HepG2 (cell line): Measurements from ENCODE around the gene TEX14. TPM values are rescaled to one million over a fixed set of nuclear protein-coding genes. Genes with fewer than 3 reads are reported as not detected.

Experiments
- CEBPB ChIP-seq: IDR thresholded peaks from 2 replicates; pipeline ENCODE4 v1.6.1; 2011; ENCODE audit warnings: low read depth, low read length, improper control_type of control experiment, borderline replicate concordance
- CHCHD3 ChIP-seq: sonication (generic); formaldehyde crosslinking; IDR thresholded peaks from 2 replicates; pipeline ENCODE4 v1.8.0; 2022; ENCODE audit warnings: mild to moderate bottlenecking, missing genetic modification reagents, moderate library complexity
- HNRNPUL1 ChIP-seq: fragments of 200-400 bp; formaldehyde crosslinking; IDR thresholded peaks from 2 replicates; pipeline ENCODE4 v1.6.1; 2017; ENCODE audit warnings: low read depth, mild to moderate bottlenecking, low read length, moderate library complexity
- ISL2 ChIP-seq: sonication (generic); formaldehyde crosslinking; IDR thresholded peaks from 2 replicates; pipeline ENCODE4 v1.5.0; 2020; ENCODE audit warnings: missing genetic modification reagents
- MAFK ChIP-seq, 2 experiments: IDR thresholded peaks in 1 of 2; conservative IDR thresholded peaks in 1 of 2; 2 replicates each; pipeline ENCODE4 v1.6.1; 2011; ENCODE audit warnings: improper control_type of control experiment in 2 of 2, low read length in 2 of 2
- PLRG1 ChIP-seq: fragments of 450-650 bp; conservative IDR thresholded peaks from 2 replicates; pipeline ENCODE4 v1.6.1; 2016
- SALL1 ChIP-seq: sonication (generic); formaldehyde crosslinking; IDR thresholded peaks from 2 replicates; pipeline ENCODE4 v1.8.0; 2022; ENCODE audit warnings: mild to moderate bottlenecking, missing genetic modification reagents
- SAP130 ChIP-seq: IDR thresholded peaks from 2 replicates; pipeline ENCODE4 v1.6.1; 2016; ENCODE audit warnings: low read depth
- SP5 ChIP-seq: IDR thresholded peaks from 2 replicates; pipeline ENCODE4 v1.6.1; 2016; ENCODE audit warnings: low read depth, borderline replicate concordance
- XRCC5 ChIP-seq: fragments of 200-400 bp; formaldehyde crosslinking; optimal IDR thresholded peaks from 2 replicates; pipeline ENCODE3; 2017; ENCODE audit warnings: mild to moderate bottlenecking, low read length
- ZNF3 ChIP-seq: IDR thresholded peaks from 2 replicates; pipeline ENCODE4 v1.7.0; 2017; ENCODE audit warnings: inconsistent platforms
- ZNF772 ChIP-seq: sonication (generic); formaldehyde crosslinking; IDR thresholded peaks from 2 replicates; pipeline ENCODE4 v1.5.0; 2020; ENCODE audit warnings: mild to moderate bottlenecking, missing genetic modification reagents
- ZZZ3 ChIP-seq: sonication (generic); formaldehyde crosslinking; IDR thresholded peaks from 2 replicates; pipeline ENCODE4 v1.4.0; 2020; ENCODE audit warnings: missing genetic modification reagents, mild to moderate bottlenecking, borderline replicate concordance
- polyA plus RNA-seq, 8 experiments: library from polyadenylated mRNA; depleted of rRNA in 3 of 8; stranded (reverse) in 7 of 8; unstranded in 1 of 8; fragments of >200 nt; fragmentation: Illumina TruSeq in 4 of 8; extraction: Trizol in 4 of 8; gene quantifications; 2 replicates each; pipeline versions ENCODE4 v1.2.1 to v1.2.3, GENCODE V29; 2011 to 2016; ENCODE audit warnings: low read depth in 4 of 8, missing spikeins in 1 of 8, mixed read lengths in 1 of 8; ENCODE audit not compliant: insufficient read depth in 1 of 8
- total RNA-seq, 5 experiments: library from RNA; depleted of rRNA; stranded (reverse); fragments of >200 nt; fragmentation: Illumina TruSeq; extraction: Trizol; gene quantifications; 2 replicates each; pipeline ENCODE4 v1.2.3, GENCODE V29; 2016; ENCODE audit warnings: low read depth in 1 of 5
- TF ChIP-seq, protein P1 (sequence below): sonication (generic); formaldehyde crosslinking; IDR thresholded peaks from 2 replicates; pipeline ENCODE4 v1.4.0; 2020; ENCODE audit warnings: missing genetic modification reagents
- TF ChIP-seq, protein P2 (sequence below), 2 experiments: sonication (generic) in 1 of 2; formaldehyde crosslinking in 1 of 2; IDR thresholded peaks; 2 replicates each; pipeline versions ENCODE4 v1.4.0 to v1.6.1; 2016 to 2020; ENCODE audit warnings: borderline replicate concordance in 1 of 2, low read depth in 1 of 2, mild to moderate bottlenecking in 1 of 2, missing genetic modification reagents in 1 of 2
- TF ChIP-seq, protein P3 (sequence below): fragments of 450-650 bp; IDR thresholded peaks from 2 replicates; pipeline ENCODE4 v1.6.1; 2017; ENCODE audit warnings: mild to moderate bottlenecking
- TF ChIP-seq, protein P4 (sequence below): sonication (generic); formaldehyde crosslinking; IDR thresholded peaks from 2 replicates; pipeline ENCODE4 v1.4.0; 2020; ENCODE audit warnings: mild to moderate bottlenecking, missing genetic modification reagents
- TF ChIP-seq, protein P5 (sequence below): sonication (generic); formaldehyde crosslinking; IDR thresholded peaks from 2 replicates; pipeline ENCODE4 v1.4.0; 2020; ENCODE audit warnings: missing genetic modification reagents

Gene TEX14
- total and polyA plus RNA-seq, 2 of the 13 experiments (the other 11 are each of a cell fraction or from before 2014, with no cell fraction given) = 0.04 to 0.07 TPM

DNA sequence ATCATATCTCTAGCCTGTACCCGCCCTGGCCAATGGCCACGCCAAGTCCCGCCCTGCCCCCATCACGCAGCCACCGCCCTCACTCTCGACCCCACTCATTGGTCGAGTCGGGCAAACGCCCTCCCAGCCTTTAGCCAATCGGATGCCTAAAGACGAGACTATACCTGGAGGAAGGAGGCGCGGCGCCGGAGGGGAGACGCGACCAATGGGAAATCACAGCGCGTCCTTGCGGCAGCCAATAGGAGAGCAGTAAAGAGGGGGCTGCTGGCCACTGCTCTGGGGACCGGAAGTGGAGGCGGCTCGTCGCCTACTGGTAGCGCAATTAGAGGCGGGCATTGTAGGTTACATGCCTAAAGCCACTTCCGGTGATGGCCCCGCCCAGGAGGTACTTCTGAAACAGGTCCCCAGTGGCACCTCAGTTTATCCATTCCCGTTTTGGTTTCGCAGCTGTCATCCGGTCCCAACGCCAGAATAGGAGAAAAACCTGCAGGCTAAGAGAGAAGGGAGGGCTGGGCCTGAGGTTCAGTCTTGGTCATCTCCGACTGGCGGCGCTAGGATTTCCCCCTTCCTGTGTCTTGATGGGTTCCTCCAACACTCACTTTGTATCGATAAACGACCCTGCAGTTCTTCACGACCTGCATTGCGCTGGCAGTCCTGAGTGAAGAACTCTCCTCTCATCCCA is 173.8 kb downstream of the TEX14 start (continued):
- TF ChIP-seq SP5 = peak; percentile 40; the same call in 1 of the 2 replicates
- TF ChIP-seq CEBPB = peak; percentile 65; the same call in 1 of the 2 replicates
- TF ChIP-seq PLRG1 = no peak
- 0 out of 2 replicates have a peak, but pooled peaks have one; percentile 1 for TF ChIP-seq ISL2 (CRISPR knock-in tag)
- no peak; the same call in 1 of the 2 replicates for TF ChIP-seq SALL1 (CRISPR knock-in tag)
- TF ChIP-seq, protein P1, sequence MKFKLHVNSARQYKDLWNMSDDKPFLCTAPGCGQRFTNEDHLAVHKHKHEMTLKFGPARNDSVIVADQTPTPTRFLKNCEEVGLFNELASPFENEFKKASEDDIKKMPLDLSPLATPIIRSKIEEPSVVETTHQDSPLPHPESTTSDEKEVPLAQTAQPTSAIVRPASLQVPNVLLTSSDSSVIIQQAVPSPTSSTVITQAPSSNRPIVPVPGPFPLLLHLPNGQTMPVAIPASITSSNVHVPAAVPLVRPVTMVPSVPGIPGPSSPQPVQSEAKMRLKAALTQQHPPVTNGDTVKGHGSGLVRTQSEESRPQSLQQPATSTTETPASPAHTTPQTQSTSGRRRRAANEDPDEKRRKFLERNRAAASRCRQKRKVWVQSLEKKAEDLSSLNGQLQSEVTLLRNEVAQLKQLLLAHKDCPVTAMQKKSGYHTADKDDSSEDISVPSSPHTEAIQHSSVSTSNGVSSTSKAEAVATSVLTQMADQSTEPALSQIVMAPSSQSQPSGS (CRISPR knock-in tag) = peak; percentile 20; the same call in 1 of the 2 replicates
- TF ChIP-seq ZZZ3 (CRISPR knock-in tag) = 0 out of 2 replicates have a peak, but pooled peaks have one; percentile 17
- TF ChIP-seq XRCC5 = peak; percentile 74
- TF ChIP-seq HNRNPUL1 = no peak
- TF ChIP-seq, protein P2, sequence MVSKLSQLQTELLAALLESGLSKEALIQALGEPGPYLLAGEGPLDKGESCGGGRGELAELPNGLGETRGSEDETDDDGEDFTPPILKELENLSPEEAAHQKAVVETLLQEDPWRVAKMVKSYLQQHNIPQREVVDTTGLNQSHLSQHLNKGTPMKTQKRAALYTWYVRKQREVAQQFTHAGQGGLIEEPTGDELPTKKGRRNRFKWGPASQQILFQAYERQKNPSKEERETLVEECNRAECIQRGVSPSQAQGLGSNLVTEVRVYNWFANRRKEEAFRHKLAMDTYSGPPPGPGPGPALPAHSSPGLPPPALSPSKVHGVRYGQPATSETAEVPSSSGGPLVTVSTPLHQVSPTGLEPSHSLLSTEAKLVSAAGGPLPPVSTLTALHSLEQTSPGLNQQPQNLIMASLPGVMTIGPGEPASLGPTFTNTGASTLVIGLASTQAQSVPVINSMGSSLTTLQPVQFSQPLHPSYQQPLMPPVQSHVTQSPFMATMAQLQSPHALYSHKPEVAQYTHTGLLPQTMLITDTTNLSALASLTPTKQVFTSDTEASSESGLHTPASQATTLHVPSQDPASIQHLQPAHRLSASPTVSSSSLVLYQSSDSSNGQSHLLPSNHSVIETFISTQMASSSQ (IDR thresholded peaks at IDR 0.05; ENCODE audit: low read depth) = 0 out of 2 replicates have a peak, but pooled peaks have one; percentile 37
- TF ChIP-seq, protein P2 (CRISPR knock-in tag; IDR thresholded peaks at IDR 0.05; ENCODE audit: borderline replicate concordance) = peak; percentile 69; the same call in 1 of the 2 replicates
- TF ChIP-seq MAFK (conservative IDR thresholded peaks at IDR 0.05 in 1 of 2, IDR thresholded peaks at IDR 0.05 in 1 of 2; ENCODE audit: low read length in 2 of 2) = 0 out of 4 replicates have a peak, but pooled peaks of 1 of the 2 experiments have one; percentile 0
- TF ChIP-seq CHCHD3 (CRISPR knock-in tag) = 0 out of 2 replicates have a peak, but pooled peaks have one; percentile 44
- TF ChIP-seq SAP130 = peak; percentile 92
- TF ChIP-seq, protein P3, sequence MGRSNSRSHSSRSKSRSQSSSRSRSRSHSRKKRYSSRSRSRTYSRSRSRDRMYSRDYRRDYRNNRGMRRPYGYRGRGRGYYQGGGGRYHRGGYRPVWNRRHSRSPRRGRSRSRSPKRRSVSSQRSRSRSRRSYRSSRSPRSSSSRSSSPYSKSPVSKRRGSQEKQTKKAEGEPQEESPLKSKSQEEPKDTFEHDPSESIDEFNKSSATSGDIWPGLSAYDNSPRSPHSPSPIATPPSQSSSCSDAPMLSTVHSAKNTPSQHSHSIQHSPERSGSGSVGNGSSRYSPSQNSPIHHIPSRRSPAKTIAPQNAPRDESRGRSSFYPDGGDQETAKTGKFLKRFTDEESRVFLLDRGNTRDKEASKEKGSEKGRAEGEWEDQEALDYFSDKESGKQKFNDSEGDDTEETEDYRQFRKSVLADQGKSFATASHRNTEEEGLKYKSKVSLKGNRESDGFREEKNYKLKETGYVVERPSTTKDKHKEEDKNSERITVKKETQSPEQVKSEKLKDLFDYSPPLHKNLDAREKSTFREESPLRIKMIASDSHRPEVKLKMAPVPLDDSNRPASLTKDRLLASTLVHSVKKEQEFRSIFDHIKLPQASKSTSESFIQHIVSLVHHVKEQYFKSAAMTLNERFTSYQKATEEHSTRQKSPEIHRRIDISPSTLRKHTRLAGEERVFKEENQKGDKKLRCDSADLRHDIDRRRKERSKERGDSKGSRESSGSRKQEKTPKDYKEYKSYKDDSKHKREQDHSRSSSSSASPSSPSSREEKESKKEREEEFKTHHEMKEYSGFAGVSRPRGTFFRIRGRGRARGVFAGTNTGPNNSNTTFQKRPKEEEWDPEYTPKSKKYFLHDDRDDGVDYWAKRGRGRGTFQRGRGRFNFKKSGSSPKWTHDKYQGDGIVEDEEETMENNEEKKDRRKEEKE = no peak
- no peak; the same call in 1 of the 2 replicates for TF ChIP-seq ZNF772 (CRISPR knock-in tag)
- TF ChIP-seq ZNF3 (CRISPR knock-in tag) = peak; percentile 42; the same call in 1 of the 2 replicates
- TF ChIP-seq, protein P4, sequence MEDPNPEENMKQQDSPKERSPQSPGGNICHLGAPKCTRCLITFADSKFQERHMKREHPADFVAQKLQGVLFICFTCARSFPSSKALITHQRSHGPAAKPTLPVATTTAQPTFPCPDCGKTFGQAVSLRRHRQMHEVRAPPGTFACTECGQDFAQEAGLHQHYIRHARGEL (CRISPR knock-in tag) = no peak
- TF ChIP-seq, protein P5, sequence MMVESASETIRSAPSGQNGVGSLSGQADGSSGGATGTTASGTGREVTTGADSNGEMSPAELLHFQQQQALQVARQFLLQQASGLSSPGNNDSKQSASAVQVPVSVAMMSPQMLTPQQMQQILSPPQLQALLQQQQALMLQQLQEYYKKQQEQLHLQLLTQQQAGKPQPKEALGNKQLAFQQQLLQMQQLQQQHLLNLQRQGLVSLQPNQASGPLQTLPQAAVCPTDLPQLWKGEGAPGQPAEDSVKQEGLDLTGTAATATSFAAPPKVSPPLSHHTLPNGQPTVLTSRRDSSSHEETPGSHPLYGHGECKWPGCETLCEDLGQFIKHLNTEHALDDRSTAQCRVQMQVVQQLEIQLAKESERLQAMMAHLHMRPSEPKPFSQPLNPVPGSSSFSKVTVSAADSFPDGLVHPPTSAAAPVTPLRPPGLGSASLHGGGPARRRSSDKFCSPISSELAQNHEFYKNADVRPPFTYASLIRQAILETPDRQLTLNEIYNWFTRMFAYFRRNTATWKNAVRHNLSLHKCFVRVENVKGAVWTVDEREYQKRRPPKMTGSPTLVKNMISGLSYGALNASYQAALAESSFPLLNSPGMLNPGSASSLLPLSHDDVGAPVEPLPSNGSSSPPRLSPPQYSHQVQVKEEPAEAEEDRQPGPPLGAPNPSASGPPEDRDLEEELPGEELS = no peak; the same call in 1 of the 2 replicates
